KOPT-K1 (cell line): Measurements from ENCODE around the gene MPC2.

Source experiments
- H3K27ac ChIP-seq: fragments of 200-600 bp; sonication (generic); 2 replicates; pipeline ENCODE4 v1.5.1; 2016; ENCODE audit warnings: antibody characterized with exemption, mild to moderate bottlenecking, low read depth, low read length; ENCODE audit not compliant: poor library complexity, severe bottlenecking
- H3K36me3 ChIP-seq: fragments of 200-600 bp; sonication (generic); 2 replicates; pipeline ENCODE4 v1.5.1; 2017; ENCODE audit warnings: antibody characterized with exemption, mild to moderate bottlenecking, low read length, moderate library complexity; ENCODE audit not compliant: insufficient read depth
- H3K9me3 ChIP-seq: fragments of 200-600 bp; sonication (generic); 2 replicates; pipeline ENCODE4 v1.5.1; 2017; ENCODE audit warnings: antibody characterized with exemption, low read length, mild to moderate bottlenecking; ENCODE audit not compliant: insufficient read depth, poor library complexity, severe bottlenecking

MPC2 gene

DNA sequence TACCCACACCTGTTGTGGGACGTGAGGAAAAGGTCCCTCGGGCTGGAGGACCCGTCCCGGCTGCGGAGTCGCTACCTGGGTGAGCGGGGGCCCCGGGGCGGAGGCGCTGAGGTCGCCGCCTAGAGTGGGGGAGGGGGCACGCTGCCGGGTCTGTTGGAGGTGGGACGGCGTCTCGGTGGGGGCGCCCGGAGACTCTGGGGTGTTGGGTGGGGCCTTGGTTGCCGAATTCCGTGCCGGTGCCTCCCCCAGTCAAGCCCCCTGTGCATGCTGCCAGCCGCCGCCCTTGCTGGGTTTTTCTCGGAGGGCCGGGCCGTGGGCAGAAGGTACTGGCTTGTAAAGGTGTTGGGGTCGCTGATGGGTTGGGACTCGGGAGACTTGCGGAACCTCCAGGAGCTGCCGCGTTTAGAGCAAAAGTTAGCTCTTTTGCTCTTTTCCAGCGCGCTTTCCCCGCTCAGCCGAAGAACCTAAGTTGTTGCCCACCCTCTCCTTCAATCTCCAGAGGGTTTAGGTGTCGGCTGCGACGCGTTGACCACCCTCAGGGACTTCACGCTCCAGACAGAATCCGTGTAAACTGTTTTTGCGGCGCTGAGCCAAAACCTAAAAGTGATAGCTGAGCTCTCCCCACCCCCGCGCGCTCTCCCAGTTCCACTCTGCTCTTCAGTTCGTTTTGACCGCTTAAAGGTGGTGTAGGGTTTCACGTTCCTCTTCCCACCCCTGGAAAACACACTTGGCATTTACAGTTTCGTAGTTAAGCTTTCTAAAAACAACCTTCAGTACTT is at the start of gene MPC2:
Gene MPC2 (minus strand): TSS at position 143 of the 779 bp plus-strand sequence. CDS start 1,231 bp downstream, outside the sequence.
- no peaks in the 10 kb centered on the region for H3K9me3 ChIP-seq
- H3K36me3 ChIP-seq = no peaks in the 10 kb centered on the region

DNA sequence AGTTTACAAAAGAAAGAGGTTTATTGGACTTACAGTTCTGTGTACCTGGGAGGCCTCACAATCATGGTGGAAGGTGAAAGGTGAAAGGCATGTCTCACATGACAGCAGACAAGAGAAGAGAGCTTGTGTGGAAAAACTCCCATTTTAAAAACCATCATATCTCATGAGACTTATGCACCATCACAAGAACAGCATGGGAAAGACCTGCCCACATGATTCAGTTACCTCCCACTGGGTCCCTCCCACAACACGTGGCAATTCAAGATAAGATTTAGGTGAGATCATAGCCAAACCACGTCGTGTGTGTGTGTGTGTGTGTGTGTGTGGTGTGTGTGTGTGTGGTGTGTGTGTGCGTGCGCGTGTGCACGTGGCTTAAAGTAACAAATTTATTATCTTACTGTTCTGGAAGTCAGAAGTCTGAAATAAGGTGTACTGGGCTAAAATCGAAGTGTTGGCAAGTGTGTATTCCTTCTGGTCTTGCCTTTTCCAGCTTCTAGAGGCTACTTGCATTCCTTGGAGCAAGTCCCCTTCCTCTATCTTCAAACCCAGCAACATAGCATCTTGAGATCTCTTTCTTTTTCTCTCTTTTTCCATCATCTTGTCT is 48.1 kb upstream of the MPC2 start:
- H3K36me3 ChIP-seq = peaks cover 38% of the 10 kb centered on the region
- no peak overlapping the region for H3K27ac ChIP-seq
- H3K9me3 ChIP-seq = peaks cover 11% of the 10 kb centered on the region

More for the DNA sequence above, at the start of gene MPC2:
- peak within 1 kb of the TSS; percentile 94 for H3K27ac ChIP-seq

DNA sequence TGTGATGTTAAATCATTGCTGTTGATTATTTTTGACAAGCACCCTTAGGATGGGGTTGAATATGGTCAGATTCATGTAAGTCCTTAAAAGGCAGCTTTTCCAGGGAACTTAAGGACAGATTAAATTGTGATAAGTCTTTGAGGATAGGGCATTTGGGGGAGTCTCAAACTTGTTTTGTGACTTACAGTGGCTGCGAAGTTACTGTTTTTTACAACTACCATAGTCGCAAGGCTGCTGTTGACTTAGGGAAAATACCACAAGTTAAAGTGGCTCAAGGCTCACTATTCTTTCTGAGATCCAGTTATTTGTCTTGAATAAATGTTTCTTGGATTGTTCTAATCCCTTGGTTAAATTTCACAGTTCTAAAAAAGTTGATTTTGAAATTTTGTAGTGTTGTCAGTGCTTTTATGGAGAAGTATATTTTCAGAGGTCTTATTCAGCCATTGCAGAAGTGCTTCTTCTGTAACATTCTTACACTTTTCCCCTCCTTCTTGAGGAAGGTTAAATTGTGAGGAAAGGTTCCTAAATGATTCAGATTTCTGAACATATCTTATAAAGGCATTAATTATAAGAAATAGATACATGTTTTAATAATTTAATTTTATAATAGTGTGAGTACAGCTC is 47.0 kb upstream of the MPC2 start:
- Histone ChIP-seq H3K27ac (no peak overlapping the region), H3K36me3 (peaks cover 36% of the 10 kb centered on the region), H3K9me3 (peaks cover 11% of the 10 kb centered on the region)

GRCh38 chr1:167981933-167982332 is 45.1 kb upstream of the MPC2 start:
- peaks cover 11% of the 10 kb centered on the region for H3K9me3 ChIP-seq
- H3K36me3 ChIP-seq = peaks cover 43% of the 10 kb centered on the region
- H3K27ac ChIP-seq = no peak overlapping the region

- H3K36me3 ChIP-seq = peaks cover 40% of the 10 kb centered on the region
- H3K9me3 ChIP-seq = no peaks in the 10 kb centered on the region
- no peak overlapping the region for H3K27ac ChIP-seq
Measured at GRCh38 chr1:167977245-167977644, 40.4 kb upstream of the MPC2 start.

- Histone ChIP-seq H3K27ac (no peak overlapping the region), H3K36me3 (peaks cover 42% of the 10 kb centered on the region), H3K9me3 (no peaks in the 10 kb centered on the region)
Measured at GRCh38 chr1:167974698-167975097, 37.8 kb upstream of the MPC2 start.

DNA sequence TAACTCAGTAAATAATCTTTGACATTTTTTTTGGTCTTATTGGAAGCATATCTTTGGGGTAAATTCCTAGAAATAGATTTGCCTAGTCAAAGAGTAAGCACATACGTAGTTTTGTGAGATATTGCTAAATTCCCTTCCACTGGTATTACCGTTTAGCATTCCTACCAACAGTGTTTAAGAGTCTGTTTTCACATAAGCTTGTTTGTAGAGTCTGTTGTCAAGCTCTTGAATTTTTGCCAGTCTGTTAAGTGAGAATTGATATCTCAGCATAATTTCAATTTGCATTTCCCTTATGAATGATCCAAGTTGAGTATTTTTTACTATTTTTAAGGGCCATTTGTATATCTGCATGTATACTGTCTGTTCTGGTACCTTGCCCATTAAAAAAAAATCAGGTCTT is 37.0 kb upstream of the MPC2 start:
- H3K27ac ChIP-seq = no peak overlapping the region
- H3K36me3 ChIP-seq = peaks cover 42% of the 10 kb centered on the region
- H3K9me3 ChIP-seq = no peaks in the 10 kb centered on the region

GRCh38 chr1:167968569-167968968 is 31.7 kb upstream of the MPC2 start:
- Histone ChIP-seq H3K36me3 (peaks cover 20% of the 10 kb centered on the region), H3K27ac (no peak overlapping the region), H3K9me3 (no peaks in the 10 kb centered on the region)

GRCh38 chr1:167966050-167966449 is 29.2 kb upstream of the MPC2 start:
- Histone ChIP-seq H3K9me3 (no peaks in the 10 kb centered on the region), H3K27ac (no peak overlapping the region), H3K36me3 (peaks cover 12% of the 10 kb centered on the region)

DNA sequence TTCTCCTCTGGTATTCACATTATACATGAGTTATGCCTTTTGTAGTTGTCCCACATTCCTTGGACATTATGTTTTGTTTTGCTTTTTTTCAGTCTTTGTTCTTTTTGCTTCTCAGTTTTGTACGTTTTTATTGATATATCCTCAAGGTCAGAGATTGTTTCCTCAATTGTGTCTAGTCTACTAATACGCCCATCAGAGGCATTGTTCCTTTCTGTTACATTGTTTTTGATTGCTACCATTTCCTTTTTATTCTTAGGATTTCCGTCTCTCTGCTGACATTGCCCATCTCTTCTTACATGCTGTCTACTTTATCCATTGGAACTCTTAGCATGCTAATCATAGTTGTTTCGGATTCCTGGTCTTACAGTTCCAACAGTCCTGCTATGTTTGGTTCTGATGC is 27.8 kb upstream of the MPC2 start:
- H3K27ac ChIP-seq = no peak overlapping the region
- H3K9me3 ChIP-seq = no peaks in the 10 kb centered on the region
- H3K36me3 ChIP-seq = peaks cover 12% of the 10 kb centered on the region

DNA sequence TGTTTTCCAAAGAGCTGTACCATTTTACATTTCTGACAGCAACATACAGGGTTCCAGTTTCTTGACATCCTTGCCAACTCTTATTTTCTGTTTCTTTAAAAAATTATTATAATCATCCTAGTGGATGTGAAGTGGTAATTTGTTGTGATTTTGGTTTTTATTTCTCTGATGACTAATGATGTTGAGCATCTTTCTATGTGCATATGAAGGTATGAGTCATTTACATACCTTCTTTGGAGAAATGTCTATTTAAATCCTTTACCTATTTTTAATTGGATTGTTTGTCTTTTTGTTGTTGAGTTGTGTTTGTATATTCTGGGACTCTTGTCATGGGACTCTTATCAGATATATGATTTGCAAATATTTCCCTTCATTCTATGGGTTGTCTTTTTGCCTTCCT is 20.8 kb upstream of the MPC2 start:
- H3K9me3 ChIP-seq = peaks cover 13% of the 10 kb centered on the region

GRCh38 chr1:167955915-167956314 is 19.0 kb upstream of the MPC2 start:
- H3K36me3 ChIP-seq = peaks cover 36% of the 10 kb centered on the region
- H3K27ac ChIP-seq = no peak overlapping the region
- peaks cover 13% of the 10 kb centered on the region for H3K9me3 ChIP-seq

More for the DNA sequence above, 20.8 kb upstream of the MPC2 start:
- H3K27ac ChIP-seq = no peak overlapping the region
- peaks cover 30% of the 10 kb centered on the region for H3K36me3 ChIP-seq

- Histone ChIP-seq H3K9me3 (peaks cover 6% of the 10 kb centered on the region), H3K36me3 (peaks cover 31% of the 10 kb centered on the region)
Measured at GRCh38 chr1:167950569-167950968, 13.7 kb upstream of the MPC2 start.

GRCh38 chr1:167949785-167950184 is 12.9 kb upstream of the MPC2 start:
- H3K9me3 ChIP-seq = no peaks in the 10 kb centered on the region
- no peak overlapping the region for H3K27ac ChIP-seq
- peaks cover 23% of the 10 kb centered on the region for H3K36me3 ChIP-seq

More at GRCh38 chr1:167950569-167950968, 13.7 kb upstream of the MPC2 start:
- H3K27ac ChIP-seq = no peak overlapping the region

DNA sequence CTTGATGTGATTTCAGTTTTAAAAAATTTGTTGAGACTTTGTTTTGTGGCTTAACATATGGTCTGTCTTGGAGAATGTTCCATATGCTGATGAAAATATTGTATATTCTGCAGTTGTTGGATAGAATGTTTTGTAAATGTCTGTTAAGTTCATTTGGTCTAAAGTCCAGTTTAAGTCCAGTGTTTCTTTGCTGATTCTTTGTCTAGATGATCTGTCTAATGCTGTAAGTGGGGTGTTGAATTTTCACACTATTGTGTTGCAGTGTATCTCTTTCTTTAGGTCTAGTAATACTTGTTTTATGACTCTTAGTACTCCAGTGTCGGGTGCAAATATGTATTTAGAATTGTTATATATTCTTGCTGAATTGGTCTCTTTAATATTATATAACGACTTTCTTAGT is 10.9 kb upstream of the MPC2 start:
- Histone ChIP-seq H3K36me3 (peaks cover 9% of the 10 kb centered on the region), H3K27ac (no peak overlapping the region), H3K9me3 (peaks cover 6% of the 10 kb centered on the region)
